Osteocyte (in vitro differentiated cells): ENCODE measurements around the gene NELL2. TPM values are rescaled to one million over a fixed set of nuclear protein-coding genes. Genes with fewer than 3 reads are reported as not detected.

Experiments
- DNase-seq: peaks from one replicate; pipeline ENCODE4 v3.0.0; 2021; ENCODE audit warnings: mixed read lengths; ENCODE audit not compliant: unreplicated experiment; ENCODE audit errors: extremely low spot score
- H3K27ac Mint-ChIP-seq: one replicate; pipeline ENCODE4 v1.8.0; 2021; ENCODE audit warnings: mild to moderate bottlenecking, mixed read lengths; ENCODE audit not compliant: unreplicated experiment
- H3K27me3 Mint-ChIP-seq: one replicate; pipeline ENCODE4 v1.8.0; 2021; ENCODE audit warnings: mixed read lengths; ENCODE audit not compliant: unreplicated experiment
- H3K36me3 Mint-ChIP-seq: one replicate; pipeline ENCODE4 v1.8.0; 2021; ENCODE audit warnings: mixed read lengths; ENCODE audit not compliant: unreplicated experiment
- H3K4me1 Mint-ChIP-seq: one replicate; pipeline ENCODE4 v1.8.0; 2021; ENCODE audit warnings: mixed read lengths; ENCODE audit not compliant: unreplicated experiment
- H3K4me3 Mint-ChIP-seq: one replicate; pipeline ENCODE4 v1.8.0; 2021; ENCODE audit warnings: mild to moderate bottlenecking, moderate library complexity, mixed read lengths; ENCODE audit not compliant: unreplicated experiment
- H3K9me3 Mint-ChIP-seq: one replicate; pipeline ENCODE4 v1.8.0; 2021; ENCODE audit warnings: mixed read lengths; ENCODE audit not compliant: unreplicated experiment
- total RNA-seq: library from RNA; stranded (reverse); gene quantifications from 2 replicates; pipeline ENCODE4 v1.2.1, GENCODE V29; 2021
- TF ChIP-seq, protein P1 (sequence below): fragments of 200-600 bp; sonication (generic); IDR thresholded peaks from 2 replicates; pipeline ENCODE4 v1.5.0; 2021; ENCODE audit warnings: antibody characterized with exemption, mild to moderate bottlenecking, moderate library complexity

The NELL2 gene
- total RNA-seq, 1 donor from 2014 or later: not detected

DNA sequence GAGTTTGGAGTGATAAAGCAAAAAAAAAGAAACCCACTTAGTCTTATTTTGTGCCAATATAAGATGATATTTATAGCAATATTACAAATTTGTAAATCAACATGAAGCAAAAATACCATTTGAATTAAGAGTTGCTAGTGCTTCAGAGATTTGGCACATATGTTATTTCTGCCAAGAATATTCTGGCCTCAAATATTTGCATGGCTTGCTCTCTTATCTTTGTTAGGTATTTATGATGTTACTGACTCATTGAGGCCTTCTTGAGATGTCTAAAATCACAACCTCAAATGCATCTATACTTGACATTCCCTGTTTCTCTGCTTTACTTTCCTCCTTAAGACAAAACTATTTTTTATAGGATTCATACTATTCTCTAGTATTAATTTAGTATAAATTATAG, 301.5 kb downstream of the NELL2 start:
- Mint-ChIP-seq H3K4me1 (no peaks in the 10 kb centered on the region), H3K4me3 (no peak overlapping the region), H3K9me3 (no peaks in the 10 kb centered on the region), H3K36me3 (no peaks in the 10 kb centered on the region), H3K27me3 (no peaks in the 10 kb centered on the region), H3K27ac (no peak overlapping the region)
- DNase-seq: no peak
- TF ChIP-seq, protein P1, sequence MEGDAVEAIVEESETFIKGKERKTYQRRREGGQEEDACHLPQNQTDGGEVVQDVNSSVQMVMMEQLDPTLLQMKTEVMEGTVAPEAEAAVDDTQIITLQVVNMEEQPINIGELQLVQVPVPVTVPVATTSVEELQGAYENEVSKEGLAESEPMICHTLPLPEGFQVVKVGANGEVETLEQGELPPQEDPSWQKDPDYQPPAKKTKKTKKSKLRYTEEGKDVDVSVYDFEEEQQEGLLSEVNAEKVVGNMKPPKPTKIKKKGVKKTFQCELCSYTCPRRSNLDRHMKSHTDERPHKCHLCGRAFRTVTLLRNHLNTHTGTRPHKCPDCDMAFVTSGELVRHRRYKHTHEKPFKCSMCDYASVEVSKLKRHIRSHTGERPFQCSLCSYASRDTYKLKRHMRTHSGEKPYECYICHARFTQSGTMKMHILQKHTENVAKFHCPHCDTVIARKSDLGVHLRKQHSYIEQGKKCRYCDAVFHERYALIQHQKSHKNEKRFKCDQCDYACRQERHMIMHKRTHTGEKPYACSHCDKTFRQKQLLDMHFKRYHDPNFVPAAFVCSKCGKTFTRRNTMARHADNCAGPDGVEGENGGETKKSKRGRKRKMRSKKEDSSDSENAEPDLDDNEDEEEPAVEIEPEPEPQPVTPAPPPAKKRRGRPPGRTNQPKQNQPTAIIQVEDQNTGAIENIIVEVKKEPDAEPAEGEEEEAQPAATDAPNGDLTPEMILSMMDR: no peak

DNA sequence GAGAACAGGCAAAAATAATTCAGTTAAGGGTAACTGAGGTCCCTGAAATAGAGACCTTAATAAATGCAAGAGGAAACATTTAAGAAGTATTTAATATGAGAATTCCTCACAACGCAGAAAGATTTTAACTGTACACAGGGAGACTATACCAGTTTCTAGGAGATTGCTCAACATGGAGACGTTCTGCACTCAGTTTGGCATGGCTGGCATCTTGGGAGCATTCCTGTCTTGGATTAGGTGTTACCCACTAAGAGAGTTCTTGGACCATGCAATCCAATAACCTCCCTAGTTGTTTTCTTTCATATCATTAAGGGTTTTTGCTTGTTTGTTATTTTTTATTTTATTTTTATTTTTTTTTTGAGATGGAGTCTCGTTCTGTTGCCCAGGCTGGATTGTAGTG, 302.4 kb downstream of the NELL2 start:
- Mint-ChIP-seq H3K9me3 (no peaks in the 10 kb centered on the region), H3K36me3 (no peaks in the 10 kb centered on the region), H3K27me3 (no peaks in the 10 kb centered on the region), H3K4me1 (no peaks in the 10 kb centered on the region), H3K27ac (no peak overlapping the region), H3K4me3 (no peak overlapping the region)
- no peak for DNase-seq
- TF ChIP-seq, protein P1: no peak

DNA sequence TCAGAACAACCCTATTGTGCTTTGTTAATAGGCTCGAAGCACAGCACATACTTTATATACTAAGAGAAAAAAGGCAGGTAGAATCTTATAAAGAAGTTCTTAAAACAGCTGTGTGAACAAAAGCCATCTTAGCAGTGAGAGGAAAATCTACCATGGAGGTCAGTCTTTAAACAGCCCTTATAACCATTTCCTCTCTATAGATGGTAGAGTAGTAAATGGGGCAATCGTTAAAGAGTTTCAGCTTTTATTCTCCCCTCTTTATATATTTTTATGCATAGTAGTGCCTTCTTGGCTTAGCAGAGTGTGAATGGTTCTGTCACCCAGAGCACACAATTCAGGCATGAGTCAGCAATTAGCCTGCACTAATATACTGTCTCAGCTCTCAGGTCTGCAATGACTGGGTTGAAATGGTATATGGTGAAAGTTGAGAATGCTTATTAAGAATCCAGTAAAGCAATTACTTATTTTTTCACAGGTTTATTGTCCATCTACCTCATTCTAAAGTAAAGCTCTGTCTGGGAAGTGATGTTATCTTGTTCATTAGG, 305.0 kb downstream of the NELL2 start:
- Mint-ChIP-seq H3K27me3 (no peaks in the 10 kb centered on the region), H3K9me3 (no peaks in the 10 kb centered on the region), H3K4me3 (no peak overlapping the region), H3K4me1 (no peaks in the 10 kb centered on the region), H3K27ac (no peak overlapping the region), H3K36me3 (no peaks in the 10 kb centered on the region)
- TF ChIP-seq, protein P1: no peak
- no peak for DNase-seq

DNA sequence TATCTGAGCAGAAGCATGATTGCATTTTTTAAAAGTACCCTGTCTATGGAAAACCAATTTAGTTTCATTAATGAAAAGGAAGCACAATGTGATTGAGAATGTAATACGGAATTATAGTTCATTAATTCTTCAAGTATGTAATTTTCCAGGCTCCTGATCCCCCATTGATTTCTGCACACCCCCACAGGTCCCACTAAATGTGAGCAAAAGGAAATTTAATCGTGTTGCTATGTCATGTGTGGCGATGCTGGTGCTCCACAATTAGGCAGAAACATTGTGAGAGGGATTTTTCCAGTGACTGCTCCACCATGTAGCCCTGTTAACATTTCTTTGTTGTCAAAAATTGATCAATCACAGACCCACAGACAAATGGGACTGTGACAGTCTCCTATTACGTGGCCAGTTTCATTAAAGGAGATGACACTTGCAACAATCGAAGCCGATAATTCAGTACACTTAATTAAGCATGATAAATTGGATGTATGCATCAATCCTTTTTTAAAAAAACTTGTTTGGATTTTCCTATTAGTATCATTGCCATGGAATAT, 306.0 kb downstream of the NELL2 start:
- TF ChIP-seq, protein P1: no peak
- no peak overlapping the region for H3K27ac Mint-ChIP-seq
- no peaks in the 10 kb centered on the region for H3K36me3 Mint-ChIP-seq
- DNase-seq: no peak
- H3K4me3 Mint-ChIP-seq: no peak overlapping the region
- H3K27me3 Mint-ChIP-seq: no peaks in the 10 kb centered on the region
- no peaks in the 10 kb centered on the region for H3K4me1 Mint-ChIP-seq
- no peaks in the 10 kb centered on the region for H3K9me3 Mint-ChIP-seq

DNA sequence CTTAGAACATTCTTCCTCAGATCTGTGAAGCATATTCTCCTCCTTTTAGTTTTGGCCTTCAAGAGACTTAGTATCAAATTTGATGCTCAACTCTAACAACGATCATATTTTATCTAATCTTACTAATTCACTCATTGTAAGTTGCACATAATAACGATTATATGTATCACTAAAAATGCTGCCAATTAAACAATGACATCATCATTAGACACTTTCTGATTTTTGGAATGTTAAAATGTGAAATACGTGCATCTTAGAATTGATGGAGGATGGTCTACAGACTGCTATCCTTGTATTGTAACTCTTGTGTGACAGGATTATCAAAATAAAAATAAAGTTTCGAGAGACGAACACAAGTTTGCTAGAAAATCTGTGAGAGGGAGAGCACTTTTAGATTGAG, 311.0 kb downstream of the NELL2 start:
- H3K4me1 Mint-ChIP-seq: no peaks in the 10 kb centered on the region
- H3K9me3 Mint-ChIP-seq: no peaks in the 10 kb centered on the region
- H3K36me3 Mint-ChIP-seq: no peaks in the 10 kb centered on the region
- TF ChIP-seq, protein P1: no peak
- H3K27ac Mint-ChIP-seq: no peak overlapping the region
- H3K27me3 Mint-ChIP-seq: no peaks in the 10 kb centered on the region
- H3K4me3 Mint-ChIP-seq: no peak overlapping the region
- no peak for DNase-seq
